Measurements from ENCODE around the gene BRD7. TPM values are rescaled to one million over a fixed set of nuclear protein-coding genes. Genes with fewer than 3 reads are reported as not detected.

Gene BRD7
- total and polyA plus RNA-seq, 2 of the 4 experiments (the other 2 are of a cell fraction), result 24.8 to 29.9 TPM

GRCh38 chr16:50326835-50327465, 41.8 kb downstream of the BRD7 start:
- in situ Hi-C loops (cut with MboI; ENCODE audit: low sequenced_read_pairs) (no loop called here), intact Hi-C loops (cut with micrococcal nuclease) (loop anchor here (1.0 kb wide), 1 partner anchor 28 kb away; no protein-coding TSS in a partner anchor), dilution Hi-C loops (cut with HindIII; ENCODE audit: low sequenced_read_pairs, unreplicated experiment) (no loop called here)
- H4K8ac ChIP-seq (ENCODE audit: low read depth in 2 of 2, low read length in 2 of 2), result no peak overlapping the region
- BruUV-seq (replicated peaks), result no TSS peak
- DNase-seq, result peak; percentile 36
- peak; percentile 68 for ATAC-seq (ENCODE audit: low read depth)
- H3K36me3 ChIP-seq (ENCODE audit: control insufficient read depth, insufficient read depth, low read length), result peaks cover 20% of the 10 kb centered on the region
- H2AFZ ChIP-seq (replicated peaks; ENCODE audit: low read length, poor library complexity), result no peak overlapping the region
- H2BK5ac ChIP-seq (ENCODE audit: low read depth, low read length, poor library complexity, severe bottlenecking), result no peak overlapping the region
- WGBS, 2 experiments (ENCODE audit: extremely low coverage in 2 of 2, insufficient read length in 1 of 2), result no CpG with 5 or more reads among the region's 7 CpGs
- peaks cover 3% of the 10 kb centered on the region; the same call in 1 of the 2 replicates for H3K4me1 ChIP-seq (ENCODE audit: control insufficient read depth, insufficient read depth, low read length)
- H3K14ac ChIP-seq (replicated peaks; ENCODE audit: low read depth, low read length), result no peak overlapping the region
- peaks cover 6 to 16% of the 10 kb centered on the region in 2 experiments; a peak in 2 of 4 replicates for H3K79me1 ChIP-seq (ENCODE audit: low read depth in 1 of 2, low read length in 2 of 2)
- no peak overlapping the region for H4K91ac ChIP-seq (ENCODE audit: insufficient read depth, low read depth, low read length)
- no peak overlapping the region for H2BK15ac ChIP-seq (ENCODE audit: low read depth, low read length)
- H2BK20ac ChIP-seq (ENCODE audit: low read depth, low read length), result no peak overlapping the region
- H4K20me1 ChIP-seq (ENCODE audit: insufficient read depth, low read length), result peaks cover 14% of the 10 kb centered on the region
- H3K9me1 ChIP-seq (ENCODE audit: insufficient read depth, low read length), result peaks cover 8% of the 10 kb centered on the region; the same call in 1 of the 2 replicates
- no peak overlapping the region for H3K18ac ChIP-seq (ENCODE audit: low read depth, low read length)
- H3K4me2 ChIP-seq (ENCODE audit: low read depth, low read length), result no peak overlapping the region
- TF ChIP-seq CHD1 (IDR thresholded peaks at IDR 0.05; ENCODE audit: low read depth, low read length) (no peak), POLR2A (IDR thresholded peaks at IDR 0.05; ENCODE audit: low read depth, low read length) (no peak), MAFK (IDR thresholded peaks at IDR 0.05; ENCODE audit: low read depth, low read length) (no peak), BHLHE40 (IDR thresholded peaks at IDR 0.05; ENCODE audit: low read depth, low read length) (no peak), USF2 (IDR thresholded peaks at IDR 0.05; ENCODE audit: low read depth, low read length) (no peak), RCOR1 (IDR thresholded peaks at IDR 0.05; ENCODE audit: insufficient replicate concordance, low read length) (no peak), CTCF (conservative IDR thresholded peaks at IDR 0.05; ENCODE audit: low read depth, low read length) (peak; percentile 46), RAD21 (IDR thresholded peaks at IDR 0.05; ENCODE audit: low read length) (peak; percentile 45), NFE2L2 (IDR thresholded peaks at IDR 0.05; ENCODE audit: low read depth, low read length) (no peak), MAZ (IDR thresholded peaks at IDR 0.05; ENCODE audit: borderline replicate concordance, low read depth, low read length) (no peak), MXI1 (IDR thresholded peaks at IDR 0.05; ENCODE audit: borderline replicate concordance, low read depth, low read length) (no peak), FOS (IDR thresholded peaks at IDR 0.05; ENCODE audit: low read depth, low read length) (no peak), CEBPB (IDR thresholded peaks at IDR 0.05; ENCODE audit: low read depth, low read length) (no peak), RFX5 (IDR thresholded peaks at IDR 0.05; ENCODE audit: low read depth, low read length) (no peak), SMC3 (IDR thresholded peaks at IDR 0.05; ENCODE audit: low read depth, low read length) (peak; percentile 41), ELK1 (IDR thresholded peaks at IDR 0.05; ENCODE audit: borderline replicate concordance, low read depth, low read length) (no peak)
- no peak overlapping the region for H4K5ac ChIP-seq (ENCODE audit: low read depth, low read length)
- H2AK9ac ChIP-seq (replicated peaks; ENCODE audit: low read depth, low read length, poor library complexity), result no peak overlapping the region
- H2BK120ac ChIP-seq (ENCODE audit: low read depth, low read length), result no peak overlapping the region
- H3K27ac ChIP-seq (ENCODE audit: insufficient read depth, low read length), result no peak overlapping the region
- ChIA-PET POLR2A (ENCODE audit: unreplicated experiment) (no interaction called here), CTCF (interaction anchor here (0.5 to 1.6 kb wide), 11 partner anchors 14 to 1459 kb away, joined by 3 to 5 read pairs (median 3); no protein-coding TSS in a partner anchor)
- no peaks in the 10 kb centered on the region for H3K9me3 ChIP-seq (ENCODE audit: control insufficient read depth, insufficient read depth, low read length)
- H2AK5ac ChIP-seq (ENCODE audit: low read depth, low read length), result no peak overlapping the region
- H3K9ac ChIP-seq (ENCODE audit: low read depth, low read length), result no peak overlapping the region
- H3K27me3 ChIP-seq (ENCODE audit: control insufficient read depth, insufficient read depth, low read length), result no peaks in the 10 kb centered on the region
- no peak overlapping the region for H3K4ac ChIP-seq (ENCODE audit: low read depth, low read length)
- H3K56ac ChIP-seq (ENCODE audit: extremely low read depth, insufficient read depth, low read length), result no peak overlapping the region
- no peak overlapping the region for H3K4me3 ChIP-seq (ENCODE audit: insufficient read depth, low read depth, low read length)
- no peak overlapping the region for H3K23ac ChIP-seq (ENCODE audit: low read depth, low read length)

Data from IMR-90 (cell line).